ENCODE measurements around the gene SMCHD1.

DNA sequence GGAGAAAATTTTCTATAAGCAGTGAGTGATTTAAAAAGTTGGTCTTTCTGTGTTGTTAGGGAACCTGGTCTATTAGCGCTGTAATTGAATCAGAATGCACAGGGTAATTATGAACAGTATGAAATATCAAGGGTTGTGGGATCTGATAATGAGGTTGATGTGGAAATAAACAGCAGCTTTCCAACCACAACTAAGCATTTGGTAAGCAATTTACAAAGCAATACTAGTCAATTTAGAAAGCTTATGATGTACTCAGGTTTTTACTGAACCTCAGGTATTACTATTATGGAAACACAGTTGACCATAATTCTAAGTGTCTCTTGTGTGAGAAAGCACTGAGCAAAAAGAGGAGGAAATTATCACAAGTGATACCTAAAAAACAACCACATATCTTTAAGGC is 11.0 kb upstream of the SMCHD1 start:
- no peak for TF ChIP-seq CREB1 (CRISPR knock-in tag; IDR thresholded peaks at IDR 0.05; ENCODE audit: low read depth)
- TF ChIP-seq EZH2phosphoT487 (IDR thresholded peaks at IDR 0.05; ENCODE audit: unreplicated experiment): no peak
- no peak for TF ChIP-seq CTCF (conservative IDR thresholded peaks at IDR 0.05; ENCODE audit: low read depth in 2 of 2)
- TF ChIP-seq POLR2AphosphoS5 (IDR thresholded peaks at IDR 0.05; ENCODE audit: low read depth): no peak
- no peak for TF ChIP-seq ZNF114 (CRISPR knock-in tag; IDR thresholded peaks at IDR 0.05)
- TF ChIP-seq JUNB (IDR thresholded peaks at IDR 0.05; ENCODE audit: unreplicated experiment): no peak
